Spleen (tissue), 11 donors: ENCODE measurements around the gene SENP1. TPM values are rescaled to one million over a fixed set of nuclear protein-coding genes. Genes with fewer than 3 reads are reported as not detected.

Experiments used
- DNase-seq: peaks from one replicate; pipeline ENCODE4 v3.0.0-alpha.2; 2020
- H3K27ac ChIP-seq, 8 donors: fragments of 200-600 bp; sonication (generic) in 7 of 8; 1 replicate in 4 of 8; 2 replicates in 4 of 8; pipeline versions ENCODE4 v1.5.0 to v1.8.0; 2016 to 2021; ENCODE audit warnings: inconsistent platforms in 4 of 8, mild to moderate bottlenecking in 4 of 8, moderate library complexity in 1 of 8
- H3K27me3 ChIP-seq, 7 donors: fragments of 200-600 bp; sonication (generic) in 6 of 7; replicated peaks in 1 of 7; 1 replicate in 4 of 7; 2 replicates in 3 of 7; pipeline versions ENCODE4 v1.5.0 to v1.8.0; 2016 to 2021; ENCODE audit warnings: inconsistent platforms in 3 of 7, mild to moderate bottlenecking in 1 of 7
- H3K36me3 ChIP-seq, 6 donors: fragments of 200-600 bp; sonication (generic) in 5 of 6; 1 replicate in 4 of 6; 2 replicates in 2 of 6; pipeline versions ENCODE4 v1.5.0 to v1.8.0; 2016 to 2021; ENCODE audit warnings: inconsistent platforms in 2 of 6
- H3K4me1 ChIP-seq, 6 donors: fragments of 200-600 bp; sonication (generic) in 5 of 6; 1 replicate in 3 of 6; 2 replicates in 3 of 6; pipeline versions ENCODE4 v1.5.0 to v1.8.0; 2016 to 2021; ENCODE audit warnings: inconsistent platforms in 3 of 6
- H3K4me3 ChIP-seq, 8 donors: fragments of 200-600 bp; sonication (generic) in 7 of 8; 1 replicate in 4 of 8; 2 replicates in 4 of 8; pipeline versions ENCODE4 v1.5.0 to v1.8.0; 2016 to 2021; ENCODE audit warnings: inconsistent platforms in 4 of 8, mild to moderate bottlenecking in 4 of 8, moderate library complexity in 2 of 8
- H3K9me3 ChIP-seq, 8 donors: fragments of 200-600 bp; sonication (generic) in 7 of 8; 1 replicate in 4 of 8; 2 replicates in 4 of 8; pipeline versions ENCODE4 v1.5.0 to v1.8.0; 2016 to 2021; ENCODE audit warnings: inconsistent platforms in 4 of 8
- POLR2A ChIP-seq, 3 donors: fragments of 450-650 bp; IDR thresholded peaks; one replicate each; pipeline ENCODE4 v1.5.1; 2017; ENCODE audit warnings: antibody characterized with exemption in 3 of 3, mild to moderate bottlenecking in 1 of 3
- POLR2AphosphoS5 ChIP-seq, 3 donors: sonication (generic); formaldehyde crosslinking; IDR thresholded peaks; one replicate each; pipeline ENCODE4 v1.5.1; 2017; ENCODE audit warnings: antibody characterized with exemption in 3 of 3
- WGBS, 5 donors: extraction: QIAGEN DNeasy Blood & Tissue Kit in 3 of 5; methylation state at CpG; one replicate each; pipeline versions ENCODE4 v1.1.5 to v1.1.7; 2013 to 2018; 5-methylcytosine and 5-hydroxymethylcytosine counted together
- intact Hi-C: fragments of 100-400 bp; cut with DNase I; formaldehyde crosslinking; loops from one replicate; pipeline ENCODE4 v1.15.0; 2023; ENCODE audit warnings: low total_unique reads
- polyA plus RNA-seq, 3 donors: library from polyadenylated mRNA; stranded (reverse); fragments of 200-250 nt; gene quantifications; one replicate each; pipeline ENCODE4 v1.2.1, GENCODE V29; 2013
- total RNA-seq, 7 donors: library from RNA; depleted of rRNA in 3 of 7; stranded (reverse); fragments of >200 nt in 3 of 7; fragmentation: NEBNext Ultra II Directional in 4 of 7; extraction: Animal tissue kit (Norgen Biotek cat#: 25700) in 4 of 7; gene quantifications; one replicate each; pipeline versions ENCODE4 v1.1.0 to v1.2.1, GENCODE V29; 2016 to 2021
- TF ChIP-seq, protein P1 (sequence below), 11 experiments: fragments of 200-600 bp in 7 of 11; fragments of 450-650 bp in 4 of 11; sonication (generic) in 4 of 11; IDR thresholded peaks in 8 of 11; conservative IDR thresholded peaks in 3 of 11; 1 replicate in 7 of 11; 2 replicates in 4 of 11; pipeline versions ENCODE4 v1.4.0 to v1.8.0; 2016 to 2021; ENCODE audit warnings: antibody characterized with exemption in 11 of 11, inconsistent platforms in 4 of 11, mild to moderate bottlenecking in 1 of 11
- donor health status: healthy with polysubstance abuse.
- donor health status: DM: no; HTN: no; CAD: no; lungs with moderate emphysema.
- donor health status: DM: no; HTN: no; CAD: no.
- donor health status: Bipolar disorder and iron deficiency.
- donor health status: healthy.
- donor health status: DM: no; HTN: no; CAD: no.
- donor health status: DM: yes; HTN: yes; CAD: no.

The SENP1 gene
- total and polyA plus RNA-seq, 10 donors, result 3.7 to 37.4 (median 25.6) TPM

DNA sequence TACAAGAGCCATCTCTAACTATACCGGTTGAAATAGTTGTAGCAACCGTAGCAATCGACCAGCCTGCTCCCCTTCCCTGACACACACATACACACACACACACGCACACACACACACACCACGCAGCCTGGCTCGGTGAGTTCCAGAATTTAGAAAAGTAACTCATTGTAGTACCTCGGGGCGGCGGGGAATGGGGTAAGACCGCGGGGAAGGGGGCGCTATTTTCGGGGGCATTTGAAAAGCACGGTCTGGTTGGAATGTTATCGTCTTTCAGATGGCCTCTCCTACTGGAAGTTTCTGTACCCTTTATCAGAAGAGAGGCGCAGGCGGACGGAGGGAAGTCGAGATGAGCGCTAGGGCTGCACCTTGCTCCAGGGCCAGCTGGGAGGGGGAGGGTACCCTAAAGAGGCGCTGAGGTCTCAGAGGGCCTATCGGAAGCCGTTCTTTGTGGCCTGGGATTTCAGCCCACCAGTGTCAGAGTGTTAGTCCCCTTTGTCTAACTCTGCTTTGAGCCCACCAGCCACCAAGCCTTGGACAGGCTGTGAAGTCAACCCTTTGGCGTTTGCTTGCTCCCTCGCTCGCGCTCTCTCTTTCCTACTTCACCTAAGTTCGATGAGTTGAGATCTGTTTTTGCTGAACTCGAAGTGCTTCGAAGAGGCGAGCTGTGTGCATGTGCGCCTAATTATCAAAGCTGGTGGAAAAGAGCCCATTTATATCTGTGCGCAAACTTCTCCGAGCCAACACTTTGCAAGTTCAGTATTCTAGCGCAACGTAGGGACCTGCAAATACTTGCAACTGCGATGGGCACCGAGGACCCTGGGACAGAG is 102.4 kb downstream of the SENP1 start:
- Histone ChIP-seq H3K4me1 (peaks cover 38 to 49% (median 46%) of the 10 kb centered on the region in 6 donors), H3K27ac (no peak overlapping the region), H3K4me3 (peak overlapping the region in 7 of 8 donors; percentile 32 to 67 (median 39)), H3K36me3 (no peaks in the 10 kb centered on the region), H3K9me3 (no peaks in the 10 kb centered on the region), H3K27me3 (peaks cover 20 to 100% (median 62%) of the 10 kb centered on the region in 7 donors)
- 5 to 10% (median 6%) methylated on average over 30 to 38 of the region's 38 CpGs for WGBS, 5 donors
- no peak for DNase-seq
- intact Hi-C loops, result no loop called here
- TF ChIP-seq, protein P1, sequence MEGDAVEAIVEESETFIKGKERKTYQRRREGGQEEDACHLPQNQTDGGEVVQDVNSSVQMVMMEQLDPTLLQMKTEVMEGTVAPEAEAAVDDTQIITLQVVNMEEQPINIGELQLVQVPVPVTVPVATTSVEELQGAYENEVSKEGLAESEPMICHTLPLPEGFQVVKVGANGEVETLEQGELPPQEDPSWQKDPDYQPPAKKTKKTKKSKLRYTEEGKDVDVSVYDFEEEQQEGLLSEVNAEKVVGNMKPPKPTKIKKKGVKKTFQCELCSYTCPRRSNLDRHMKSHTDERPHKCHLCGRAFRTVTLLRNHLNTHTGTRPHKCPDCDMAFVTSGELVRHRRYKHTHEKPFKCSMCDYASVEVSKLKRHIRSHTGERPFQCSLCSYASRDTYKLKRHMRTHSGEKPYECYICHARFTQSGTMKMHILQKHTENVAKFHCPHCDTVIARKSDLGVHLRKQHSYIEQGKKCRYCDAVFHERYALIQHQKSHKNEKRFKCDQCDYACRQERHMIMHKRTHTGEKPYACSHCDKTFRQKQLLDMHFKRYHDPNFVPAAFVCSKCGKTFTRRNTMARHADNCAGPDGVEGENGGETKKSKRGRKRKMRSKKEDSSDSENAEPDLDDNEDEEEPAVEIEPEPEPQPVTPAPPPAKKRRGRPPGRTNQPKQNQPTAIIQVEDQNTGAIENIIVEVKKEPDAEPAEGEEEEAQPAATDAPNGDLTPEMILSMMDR (IDR thresholded peaks at IDR 0.05 in 8 of 11, conservative IDR thresholded peaks at IDR 0.05 in 3 of 11), result no peak
- no peak for TF ChIP-seq POLR2A (IDR thresholded peaks at IDR 0.05)
- no peak for TF ChIP-seq POLR2AphosphoS5 (IDR thresholded peaks at IDR 0.05)

DNA sequence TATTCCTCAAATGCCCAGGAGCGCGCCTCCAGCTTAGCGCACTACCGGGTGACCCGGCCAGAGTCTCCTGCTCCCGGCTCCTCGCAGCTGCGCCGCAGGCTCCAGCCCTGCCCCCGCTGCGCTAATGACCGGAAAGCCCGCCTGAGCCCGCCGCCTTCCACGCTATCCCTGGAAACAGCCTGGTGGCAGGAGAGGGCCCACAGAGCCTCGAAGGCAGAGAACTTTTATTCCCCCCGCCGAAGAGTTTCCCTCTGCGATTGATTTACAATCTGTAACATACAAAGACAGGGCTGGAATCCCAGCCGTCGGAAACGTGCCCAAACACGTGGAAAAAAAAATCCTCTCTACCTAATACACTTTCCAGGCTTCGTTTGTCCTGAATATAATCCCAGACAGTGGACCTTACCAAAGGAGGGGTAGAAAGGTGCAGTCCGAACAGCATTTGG is 103.1 kb downstream of the SENP1 start:
- DNase-seq, result no peak
- intact Hi-C loops, result no loop called here

DNA sequence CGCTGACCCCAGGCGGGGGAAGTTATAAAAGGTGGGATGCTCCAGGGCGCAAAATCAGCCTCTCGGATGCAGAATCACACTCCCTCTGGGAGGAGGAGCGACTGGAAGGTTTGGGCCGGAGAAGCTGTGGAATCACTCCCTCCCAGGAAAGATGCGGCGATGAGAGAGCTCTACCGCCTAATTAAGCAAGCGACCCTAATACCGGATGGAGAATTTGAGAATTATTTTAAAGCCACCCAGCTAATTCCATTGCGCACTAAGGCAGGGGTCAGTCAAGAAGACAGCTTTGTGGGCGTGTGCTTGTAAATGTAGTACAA is 103.5 kb downstream of the SENP1 start:
- no peak for DNase-seq
- Histone ChIP-seq H3K4me1 (peaks cover 38 to 49% (median 46%) of the 10 kb centered on the region in 6 donors), H3K4me3 (peak overlapping the region; percentile 7 to 67 (median 30)), H3K36me3 (no peaks in the 10 kb centered on the region), H3K9me3 (no peaks in the 10 kb centered on the region), H3K27me3 (peaks cover 20 to 99% (median 62%) of the 10 kb centered on the region in 7 donors), H3K27ac (no peak overlapping the region)
- TF ChIP-seq, protein P1 (IDR thresholded peaks at IDR 0.05 in 8 of 11, conservative IDR thresholded peaks at IDR 0.05 in 3 of 11), result no peak
- TF ChIP-seq POLR2AphosphoS5 (IDR thresholded peaks at IDR 0.05) (no peak), POLR2A (IDR thresholded peaks at IDR 0.05) (no peak)
- 3 to 7% (median 5%) methylated on average over 12 to 13 of the region's 13 CpGs for WGBS, 5 donors
- intact Hi-C loops, result no loop called here

More for the DNA sequence above, 103.1 kb downstream of the SENP1 start:
- TF ChIP-seq, protein P1 (IDR thresholded peaks at IDR 0.05 in 8 of 11, conservative IDR thresholded peaks at IDR 0.05 in 3 of 11), result no peak
- TF ChIP-seq POLR2A (IDR thresholded peaks at IDR 0.05), result no peak
- TF ChIP-seq POLR2AphosphoS5 (IDR thresholded peaks at IDR 0.05), result peak in 2 of 3 donors; percentile 41 to 65
- WGBS, 5 donors, result 3 to 6% (median 4%) methylated on average over 10 to 26 of the region's 26 CpGs
- Histone ChIP-seq H3K9me3 (no peaks in the 10 kb centered on the region), H3K27me3 (peaks cover 20 to 99% (median 62%) of the 10 kb centered on the region in 7 donors), H3K27ac (no peak overlapping the region), H3K4me3 (peak overlapping the region in 7 of 8 donors; percentile 7 to 67 (median 33)), H3K36me3 (no peaks in the 10 kb centered on the region), H3K4me1 (peaks cover 38 to 49% (median 46%) of the 10 kb centered on the region in 6 donors)
